GM23338 (cell line): ENCODE measurements around the gene ANKH. TPM values are rescaled to one million over a fixed set of nuclear protein-coding genes. Genes with fewer than 3 reads are reported as not detected.

Experiments
- CTCF ChIP-seq, 2 experiments: fragments of 200-600 bp in 1 of 2; sonication (generic) in 1 of 2; conservative IDR thresholded peaks; 2 replicates each; pipeline versions ENCODE4 v1.5.1 to v1.6.1; 2016 to 2017; ENCODE audit warnings: antibody characterized with exemption in 2 of 2, low read depth in 2 of 2, mild to moderate bottlenecking in 2 of 2, moderate library complexity in 1 of 2
- EZH2 ChIP-seq: fragments of 200-600 bp; sonication (generic); IDR thresholded peaks from one replicate; pipeline ENCODE4 v1.8.0; 2017; ENCODE audit warnings: antibody characterized with exemption, mild to moderate bottlenecking, low read depth; ENCODE audit not compliant: unreplicated experiment
- EZH2phosphoT487 ChIP-seq: fragments of 200-600 bp; sonication (generic); IDR thresholded peaks from one replicate; pipeline ENCODE4 v1.8.1; 2018; ENCODE audit warnings: antibody characterized with exemption; ENCODE audit not compliant: unreplicated experiment
- NANOG ChIP-seq: IDR thresholded peaks from 2 replicates; pipeline ENCODE4 v1.6.1; 2016; ENCODE audit warnings: antibody characterized with exemption, borderline replicate concordance
- REST ChIP-seq: IDR thresholded peaks from one replicate; pipeline ENCODE4 v1.6.1; 2018; ENCODE audit warnings: antibody characterized with exemption; ENCODE audit not compliant: unreplicated experiment
- ZNF114 ChIP-seq: fragments of 250-450 bp; sonication (Bioruptor Pico); IDR thresholded peaks from 2 replicates; pipeline ENCODE4 v1.5.0; 2020; ENCODE audit warnings: mild to moderate bottlenecking, moderate library complexity
- ZNF462 ChIP-seq: fragments of 250-450 bp; sonication (Bioruptor Pico); IDR thresholded peaks from 2 replicates; pipeline ENCODE4 v1.5.0; 2020; ENCODE audit warnings: mild to moderate bottlenecking, moderate library complexity
- polyA plus RNA-seq: library from polyadenylated mRNA; unstranded; fragments of >200 nt; fragmentation: Nextera tagmentation; extraction: Ambion mirVana; gene quantifications from 2 replicates; pipeline ENCODE4 v1.2.1, GENCODE V29; 2016
- total RNA-seq: library from RNA; depleted of rRNA; stranded (reverse); fragments of >200 nt; shearing (Covaris generic); gene quantifications from 2 replicates; pipeline ENCODE4 v1.2.3, GENCODE V29; 2014

ANKH gene
- total and polyA plus RNA-seq, 2 experiments from 2014 or later = 5.0 to 6.1 TPM

- TF ChIP-seq ZNF462 (CRISPR knock-in tag) = no peak
- TF ChIP-seq EZH2 = no peak
- no peak for TF ChIP-seq NANOG
- no peak for TF ChIP-seq EZH2phosphoT487
- TF ChIP-seq ZNF114 = no peak
- TF ChIP-seq REST = no peak
- TF ChIP-seq CTCF (conservative IDR thresholded peaks at IDR 0.05; ENCODE audit: low read depth in 2 of 2) = no peak
Measured at GRCh38 chr5:14749579-14750101, 121.9 kb downstream of the ANKH start (continued).
